MV-4-11 (cell line): ENCODE measurements around the gene HGFAC.
A peak's percentile ranks its signal among the peaks of the same experiment; 100 is the strongest.

Experiments
- DNase-seq: peaks from one replicate; lab custom pipeline; 2025; lab: John Stamatoyannopoulos, UW

Gene HGFAC

GRCh38 chr4:3441501-3442459, at the start of gene HGFAC:
HGFAC (plus strand) TSS chr4:3441968; CDS start chr4:3442002, 34 bp downstream.
- DNase-seq, result no peak

- DNase-seq, result no peak
Measured at GRCh38 chr4:3392321-3392720, 49.4 kb upstream of the HGFAC start.

DNA sequence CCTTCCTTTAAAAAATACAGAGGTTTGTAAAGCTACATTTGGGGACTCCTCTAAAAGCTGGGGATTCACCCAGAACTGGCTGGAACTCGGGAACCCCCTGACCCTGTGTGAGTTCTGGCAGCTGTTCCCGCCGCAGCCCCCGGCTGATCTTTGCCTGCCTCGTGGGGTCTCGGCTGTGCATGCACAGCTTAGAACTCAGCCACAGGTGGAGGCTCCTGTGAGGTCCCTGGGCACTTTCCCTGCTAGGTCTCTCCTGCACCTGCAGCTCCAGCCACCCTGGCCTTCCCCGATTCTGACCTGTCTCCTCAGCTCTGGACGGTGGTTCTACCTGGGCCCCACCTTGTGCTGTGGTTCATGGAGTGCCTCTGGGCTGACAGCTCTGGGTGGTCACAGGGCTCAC, 48.6 kb upstream of the HGFAC start:
- no peak for DNase-seq

GRCh38 chr4:3396600-3396999, 45.2 kb upstream of the HGFAC start:
- no peak for DNase-seq

DNA sequence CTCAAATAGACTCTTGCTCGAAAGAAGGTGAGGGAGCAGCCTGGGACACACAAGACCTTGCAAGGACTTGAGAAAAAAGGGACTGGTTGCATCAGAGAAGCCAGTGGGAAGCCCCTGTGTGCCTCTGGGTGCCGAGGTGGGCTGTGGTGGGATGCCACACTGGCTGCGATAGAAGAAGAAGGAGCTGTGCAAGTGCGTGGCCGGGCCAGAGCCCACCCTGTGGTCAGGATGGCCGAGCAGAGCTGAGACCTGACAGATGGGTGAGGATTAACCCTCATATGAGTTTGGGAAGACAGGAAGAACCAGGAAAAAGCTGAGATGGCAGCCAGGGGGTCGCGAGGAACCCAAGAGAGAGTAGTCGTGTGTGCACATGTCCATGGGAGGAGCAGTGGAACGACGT, 44.6 kb upstream of the HGFAC start:
- no peak for DNase-seq

- DNase-seq, result peak; percentile 20
Measured at GRCh38 chr4:3399277-3400194, 42.2 kb upstream of the HGFAC start.

GRCh38 chr4:3401436-3402171, 40.2 kb upstream of the HGFAC start:
- no peak for DNase-seq

DNA sequence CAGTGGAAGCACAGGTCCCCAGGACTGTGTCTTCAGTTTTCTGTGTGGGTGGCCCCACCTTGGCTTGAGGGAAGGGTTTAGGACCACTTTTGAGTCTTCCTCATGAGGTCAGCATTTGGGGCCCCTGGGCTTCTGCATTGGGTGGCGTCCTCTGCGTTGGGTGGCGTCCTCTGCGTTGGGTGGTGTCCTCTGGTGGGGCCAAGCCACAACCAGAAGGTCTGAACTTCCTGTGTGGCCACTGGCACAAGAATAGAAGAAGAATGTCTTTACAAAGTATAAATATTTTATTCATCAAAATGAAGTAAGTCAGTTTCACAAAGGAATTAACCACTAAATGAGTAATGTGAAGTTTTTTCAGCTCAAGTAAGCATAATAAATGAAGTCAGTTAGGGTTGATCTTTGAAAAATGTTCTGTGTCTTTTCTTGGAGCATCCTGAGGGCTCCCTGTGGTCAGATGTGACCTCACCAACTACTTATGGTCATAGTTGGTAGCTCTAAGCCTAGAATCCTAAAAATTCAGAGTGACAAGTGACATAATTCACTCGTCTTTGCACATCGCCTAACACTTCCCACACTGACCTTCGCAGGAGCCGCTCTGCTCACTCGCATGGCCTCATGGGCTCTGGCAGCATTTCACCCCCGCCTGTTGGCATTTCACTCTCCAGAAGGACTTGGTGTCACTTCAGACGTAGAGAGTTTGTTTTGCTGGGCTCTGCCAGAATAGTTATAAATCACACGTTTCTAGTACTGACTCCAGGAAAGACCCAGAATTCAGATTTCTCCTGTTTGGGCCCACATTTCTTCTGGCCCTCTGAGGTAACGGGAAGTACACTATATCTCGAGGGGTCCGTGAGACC, 39.0 kb upstream of the HGFAC start:
- DNase-seq, result peak; percentile 79

GRCh38 chr4:3403348-3403906, 38.3 kb upstream of the HGFAC start:
- no peak for DNase-seq

- DNase-seq, result no peak
Measured at GRCh38 chr4:3404546-3404945, 37.2 kb upstream of the HGFAC start.

DNA sequence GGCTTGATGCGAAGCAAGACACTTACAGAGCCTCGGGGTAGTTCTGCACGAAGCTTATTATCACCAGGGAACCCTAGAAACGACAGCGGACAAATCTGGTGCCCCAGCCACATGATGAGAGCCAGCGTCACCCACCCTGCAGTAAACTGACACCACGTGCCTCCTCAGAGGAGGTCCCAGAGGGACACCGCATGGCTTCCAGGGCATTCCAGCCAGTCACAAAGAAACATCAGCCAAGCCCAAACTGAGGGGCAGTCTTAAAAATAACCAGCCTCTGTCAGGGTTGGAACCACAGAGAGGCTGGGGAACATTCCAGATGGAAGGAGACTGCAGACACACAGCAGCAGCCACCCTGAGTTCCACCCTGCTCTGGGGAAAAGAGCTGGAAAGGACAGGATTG, 36.6 kb upstream of the HGFAC start:
- DNase-seq, result no peak

DNA sequence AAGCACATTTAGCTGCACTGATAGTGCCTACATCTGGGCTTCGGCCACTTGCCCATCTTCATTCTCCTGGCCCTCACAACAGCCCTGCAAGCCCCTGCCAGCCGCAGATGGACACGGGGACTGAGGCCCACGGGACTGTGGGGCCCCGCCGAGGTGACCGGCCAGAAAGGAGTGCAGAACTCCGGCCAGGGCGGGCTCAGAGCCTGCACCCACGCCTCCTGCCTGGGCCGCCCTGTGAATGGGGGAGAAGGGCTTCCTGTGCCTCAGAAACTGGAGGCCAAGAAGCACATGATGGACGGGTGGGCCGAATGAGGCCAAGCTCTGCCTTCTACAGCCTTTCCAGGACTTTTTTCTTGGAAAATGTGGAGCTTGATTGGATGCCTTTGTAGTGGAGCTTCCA, 35.7 kb upstream of the HGFAC start:
- no peak for DNase-seq

GRCh38 chr4:3406431-3406830, 35.3 kb upstream of the HGFAC start:
- DNase-seq, result no peak

DNA sequence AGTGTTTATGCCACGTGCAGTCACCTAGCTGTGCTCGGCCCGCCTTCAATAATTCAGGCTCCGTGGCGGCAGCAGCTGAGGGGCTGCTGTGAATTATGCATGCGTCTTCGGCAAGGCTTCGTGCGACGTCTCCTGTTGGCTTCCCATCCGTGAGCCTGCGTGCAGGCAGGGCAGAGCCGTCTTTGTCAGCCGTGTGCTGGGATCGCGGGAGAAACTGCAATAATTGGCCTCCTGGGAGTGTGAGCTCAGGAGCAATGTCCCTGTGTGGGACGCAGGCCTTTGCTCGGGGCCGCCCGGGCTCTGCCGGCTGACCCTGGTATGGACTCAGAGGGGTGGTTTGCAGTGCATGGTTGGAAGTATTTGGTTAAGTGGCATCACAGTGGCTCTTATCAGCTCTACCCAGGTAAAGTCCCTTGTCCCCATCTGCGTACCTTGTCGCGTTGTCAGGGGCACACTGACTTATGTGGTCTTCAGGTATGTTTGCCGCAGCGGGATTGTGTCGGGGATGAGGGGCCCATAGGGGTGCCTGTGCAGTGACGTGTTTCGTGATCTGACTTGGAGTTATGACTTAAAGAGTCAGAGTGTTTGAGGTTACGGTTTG, 34.5 kb upstream of the HGFAC start:
- no peak for DNase-seq

DNA sequence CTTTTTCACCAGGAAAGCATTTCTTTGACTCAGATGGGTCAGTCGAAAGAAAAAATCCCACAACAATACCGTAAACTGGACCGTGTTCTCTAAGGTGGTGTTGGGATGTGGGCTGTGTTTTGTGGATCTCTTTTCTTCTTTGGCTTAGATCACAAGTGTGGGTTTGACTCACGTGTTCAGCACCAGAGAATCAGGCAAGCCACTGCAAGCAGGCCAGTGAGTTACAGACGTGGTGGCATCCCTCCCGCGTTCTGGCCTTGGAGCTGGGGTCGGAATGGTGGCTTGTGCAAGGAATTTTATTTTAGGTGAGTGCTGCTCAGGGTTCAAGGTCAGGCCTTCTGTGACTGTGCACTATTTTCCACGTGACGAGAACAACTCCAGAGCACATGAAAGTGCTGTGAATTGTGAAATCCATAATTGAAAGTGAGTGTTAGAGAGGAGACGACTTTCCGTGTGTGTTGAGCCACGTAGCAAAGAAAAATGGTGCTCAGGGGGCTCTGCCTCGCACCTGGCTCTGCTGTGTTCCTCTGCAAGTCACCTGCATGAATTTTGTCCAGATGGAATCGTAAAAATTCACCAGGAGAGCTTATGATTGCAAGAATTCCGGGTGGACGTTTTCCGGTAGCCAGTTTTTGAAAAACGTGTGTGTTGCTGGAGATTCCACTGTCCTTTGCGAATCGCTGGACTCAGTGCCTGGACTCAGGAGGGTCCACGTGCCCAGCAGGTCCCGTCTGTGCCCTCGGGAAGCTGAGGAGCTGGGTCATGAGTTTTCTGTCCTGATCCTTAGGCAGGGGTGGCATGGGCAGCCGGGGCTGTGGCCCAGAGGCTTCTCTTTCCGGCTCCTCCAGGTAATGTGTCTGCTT, 33.6 kb upstream of the HGFAC start:
- no peak for DNase-seq

DNA sequence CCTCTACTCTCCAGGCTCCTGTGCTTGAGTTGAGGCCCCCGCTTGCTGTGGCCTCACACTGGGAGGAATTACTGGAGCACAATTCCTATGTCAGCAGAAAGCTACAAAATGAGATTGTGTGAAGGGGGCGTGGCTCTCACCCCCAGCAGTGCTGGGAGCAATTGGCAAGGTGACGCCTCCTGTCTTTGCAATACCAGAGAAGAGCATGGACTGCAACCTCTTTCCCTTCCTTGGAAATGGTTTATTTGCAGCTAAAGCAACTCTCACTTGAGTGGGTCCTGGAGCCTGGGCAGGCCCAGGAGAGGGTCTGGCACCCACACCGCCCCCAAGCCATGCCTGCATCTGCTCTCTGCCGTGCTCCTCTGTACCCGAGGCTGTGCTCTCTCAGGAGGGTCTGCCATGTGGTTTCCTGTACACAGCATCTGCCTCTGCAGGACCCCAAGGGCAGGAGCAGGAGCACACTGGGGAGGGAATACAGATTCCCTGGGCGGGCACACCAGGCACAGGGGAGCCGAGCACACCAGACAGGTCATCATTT, 32.9 kb upstream of the HGFAC start:
- no peak for DNase-seq

DNA sequence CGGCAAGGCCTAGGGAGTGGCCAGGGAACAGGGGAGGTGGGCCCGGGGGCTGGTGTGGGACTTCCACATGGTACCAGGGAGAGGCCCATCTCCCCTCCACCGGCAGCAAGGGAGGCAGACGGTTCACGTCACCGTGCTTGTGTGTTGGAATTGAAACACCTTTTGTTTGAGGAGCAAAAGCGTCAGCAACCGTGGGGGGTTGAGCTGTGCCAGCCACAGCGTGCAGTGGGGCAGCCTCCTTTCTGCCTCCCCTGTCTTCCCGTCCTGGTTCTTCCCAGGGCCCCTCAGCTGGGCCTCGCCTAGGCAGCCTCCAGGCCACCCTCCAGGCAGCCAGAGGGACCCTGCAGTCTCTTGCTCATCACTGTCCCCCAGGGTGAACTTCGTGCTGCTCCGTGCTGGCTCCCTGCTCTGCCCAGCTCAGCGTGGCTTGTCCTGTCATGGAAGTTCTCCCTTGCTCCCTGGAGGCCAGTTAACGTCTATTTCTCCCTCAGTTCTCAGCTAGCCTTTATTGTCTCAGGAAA, 32.1 kb upstream of the HGFAC start:
- no peak for DNase-seq

DNA sequence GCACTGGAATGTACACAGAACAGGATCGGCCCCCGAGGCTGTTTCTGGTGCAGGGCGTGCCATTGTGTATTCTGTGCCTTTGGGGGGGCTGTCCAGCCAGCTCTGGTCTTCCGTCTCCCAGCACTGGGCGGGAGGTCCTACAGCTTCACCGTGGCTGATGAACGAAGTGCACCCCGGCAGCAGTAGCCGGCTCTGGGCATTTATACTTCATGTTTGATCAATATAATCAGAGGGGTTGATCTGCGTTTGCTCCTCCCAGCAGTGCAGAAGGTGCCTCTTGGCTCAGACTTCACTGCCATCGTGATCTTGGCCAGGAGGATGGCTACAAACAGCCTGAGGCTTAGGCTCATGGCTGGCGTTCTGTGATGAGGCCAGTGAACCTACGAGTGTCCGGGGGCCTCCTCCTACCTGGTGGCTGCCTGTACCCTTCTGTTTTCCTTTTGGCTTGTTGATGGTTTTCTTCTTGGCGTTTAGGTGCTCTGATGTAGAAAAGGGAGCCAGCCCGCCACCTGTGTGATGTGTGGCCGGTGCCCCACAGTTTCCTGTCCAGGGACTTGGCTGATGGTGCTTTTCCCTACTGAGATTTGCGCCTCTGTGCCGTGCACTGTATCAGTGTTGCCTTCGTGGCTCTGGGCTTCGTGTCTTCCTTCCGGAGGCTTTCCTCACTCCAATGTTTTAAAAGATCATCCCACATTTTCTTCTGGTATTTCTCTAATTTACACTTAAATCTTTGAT, 31.2 kb upstream of the HGFAC start:
- no peak for DNase-seq
